Measurements from ENCODE around the gene ASPG.

DNA sequence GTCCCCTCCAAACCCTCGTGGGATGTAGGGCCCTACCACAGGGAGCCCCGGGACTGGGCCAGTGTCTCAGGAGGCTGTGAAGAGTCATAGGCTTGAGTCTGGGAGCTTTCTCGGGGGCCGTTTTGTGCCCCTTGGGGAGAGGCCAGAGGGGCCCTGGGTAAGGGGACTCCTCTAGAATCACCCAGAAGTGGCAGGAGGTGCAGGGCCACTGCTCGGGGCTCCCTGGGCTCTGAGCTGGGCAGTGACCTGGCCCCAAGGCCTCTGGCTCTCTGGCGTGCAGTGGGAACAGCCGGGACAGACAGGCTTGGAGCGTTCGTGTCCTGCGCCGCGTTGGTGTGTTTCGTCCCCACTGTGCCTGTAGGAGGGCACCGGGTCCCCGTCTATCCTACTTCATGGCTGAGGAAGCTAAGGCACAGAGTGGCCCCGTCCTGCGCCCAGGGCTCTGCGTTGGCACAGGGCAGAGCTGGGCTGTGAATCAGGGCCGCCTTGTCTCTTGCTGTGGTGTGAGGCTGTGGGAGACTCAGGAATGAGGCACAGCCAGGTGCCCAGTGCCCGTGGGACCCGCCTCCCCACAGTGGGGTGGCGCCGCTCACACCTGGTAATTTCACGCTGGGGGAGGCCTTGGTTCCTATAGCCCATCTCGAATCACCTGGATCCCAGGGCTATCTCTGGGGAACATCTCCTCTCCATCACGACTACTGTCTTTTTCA, 29.1 kb downstream of the ASPG start:
- TF ChIP-seq, protein P1, sequence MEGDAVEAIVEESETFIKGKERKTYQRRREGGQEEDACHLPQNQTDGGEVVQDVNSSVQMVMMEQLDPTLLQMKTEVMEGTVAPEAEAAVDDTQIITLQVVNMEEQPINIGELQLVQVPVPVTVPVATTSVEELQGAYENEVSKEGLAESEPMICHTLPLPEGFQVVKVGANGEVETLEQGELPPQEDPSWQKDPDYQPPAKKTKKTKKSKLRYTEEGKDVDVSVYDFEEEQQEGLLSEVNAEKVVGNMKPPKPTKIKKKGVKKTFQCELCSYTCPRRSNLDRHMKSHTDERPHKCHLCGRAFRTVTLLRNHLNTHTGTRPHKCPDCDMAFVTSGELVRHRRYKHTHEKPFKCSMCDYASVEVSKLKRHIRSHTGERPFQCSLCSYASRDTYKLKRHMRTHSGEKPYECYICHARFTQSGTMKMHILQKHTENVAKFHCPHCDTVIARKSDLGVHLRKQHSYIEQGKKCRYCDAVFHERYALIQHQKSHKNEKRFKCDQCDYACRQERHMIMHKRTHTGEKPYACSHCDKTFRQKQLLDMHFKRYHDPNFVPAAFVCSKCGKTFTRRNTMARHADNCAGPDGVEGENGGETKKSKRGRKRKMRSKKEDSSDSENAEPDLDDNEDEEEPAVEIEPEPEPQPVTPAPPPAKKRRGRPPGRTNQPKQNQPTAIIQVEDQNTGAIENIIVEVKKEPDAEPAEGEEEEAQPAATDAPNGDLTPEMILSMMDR (tag by site-specific recombination; IDR thresholded peaks at IDR 0.05), result no peak
- TF ChIP-seq ZNF830 (tag by site-specific recombination; IDR thresholded peaks at IDR 0.05; ENCODE audit: low read depth) (no peak), ZNF146 (tag by site-specific recombination; IDR thresholded peaks at IDR 0.05) (no peak), EGR2 (tag by site-specific recombination; IDR thresholded peaks at IDR 0.05; ENCODE audit: low read depth) (no peak), TCF7L2 (IDR thresholded peaks at IDR 0.05; ENCODE audit: borderline replicate concordance, low read depth, low read length) (no peak), ZNF266 (tag by site-specific recombination; IDR thresholded peaks at IDR 0.05; ENCODE audit: low read depth) (no peak), BCL11B (tag by site-specific recombination; IDR thresholded peaks at IDR 0.05; ENCODE audit: low read depth) (no peak), ZSCAN16 (tag by site-specific recombination; IDR thresholded peaks at IDR 0.05) (no peak), ELK4 (IDR thresholded peaks at IDR 0.05; ENCODE audit: borderline replicate concordance, low read depth, low read length) (no peak), ZNF175 (tag by site-specific recombination; IDR thresholded peaks at IDR 0.05) (no peak), ZNF580 (tag by site-specific recombination; IDR thresholded peaks at IDR 0.05) (no peak), SP2 (tag by site-specific recombination; IDR thresholded peaks at IDR 0.05) (no peak), ZNF140 (tag by site-specific recombination; IDR thresholded peaks at IDR 0.05) (no peak)

All from HEK293 (cell line).